Activated CD8-positive, alpha-beta T cell treated with anti-CD3 and anti-CD28 coated beads, Interleukin-2, amount 10 ng/mL, durations not matched to agents 7 days and 5 days (primary cell): ENCODE data around the gene TRDMT1. TPM values are rescaled to one million over a fixed set of nuclear protein-coding genes. Genes with fewer than 3 reads are reported as not detected.

Experiments used
- ATAC-seq: fragments of 150-1000 bp; cut with Tn5 transposase; one replicate; pipeline ENCODE4 v1.10.0; 2021; ENCODE audit warnings: moderate library complexity
- CTCF ChIA-PET: fragments of 350-600 bp; sonication (Branson Sonifier 250); formaldehyde crosslinking; loops from one replicate; lab custom pipeline; 2021; ENCODE audit warnings: antibody characterized with exemption; lab: Charles Lee
- POLR2A ChIA-PET: fragments of 350-600 bp; sonication (Branson Sonifier 250); formaldehyde crosslinking; loops from one replicate; lab custom pipeline; 2021; ENCODE audit warnings: antibody characterized with exemption; lab: Charles Lee
- DNase-seq: peaks from one replicate; pipeline ENCODE4 v3.0.0-alpha.2; 2020
- H3K27ac Mint-ChIP-seq: one replicate; pipeline ENCODE4 v1.8.0; 2021; ENCODE audit warnings: mild to moderate bottlenecking, mixed read lengths
- H3K27me3 Mint-ChIP-seq: one replicate; pipeline ENCODE4 v1.8.0; 2021; ENCODE audit warnings: low read depth, mixed read lengths
- H3K36me3 Mint-ChIP-seq: one replicate; pipeline ENCODE4 v1.8.0; 2021; ENCODE audit warnings: low read depth, mixed read lengths
- H3K4me1 Mint-ChIP-seq: one replicate; pipeline ENCODE4 v1.8.0; 2021; ENCODE audit warnings: low read depth, mixed read lengths
- H3K4me3 Mint-ChIP-seq: one replicate; pipeline ENCODE4 v1.8.0; 2021; ENCODE audit warnings: mild to moderate bottlenecking, mixed read lengths
- H3K9me3 Mint-ChIP-seq: one replicate; pipeline ENCODE4 v1.8.0; 2022; ENCODE audit warnings: mixed read lengths; ENCODE audit not compliant: insufficient read depth
- total RNA-seq, 2 experiments: library from RNA; stranded (reverse); gene quantifications; one replicate each; pipeline ENCODE4 v1.2.3, GENCODE V29; 2021

TRDMT1 gene
- total RNA-seq, 2 experiments from 2014 or later, result 11.6 to 13.6 TPM

DNA sequence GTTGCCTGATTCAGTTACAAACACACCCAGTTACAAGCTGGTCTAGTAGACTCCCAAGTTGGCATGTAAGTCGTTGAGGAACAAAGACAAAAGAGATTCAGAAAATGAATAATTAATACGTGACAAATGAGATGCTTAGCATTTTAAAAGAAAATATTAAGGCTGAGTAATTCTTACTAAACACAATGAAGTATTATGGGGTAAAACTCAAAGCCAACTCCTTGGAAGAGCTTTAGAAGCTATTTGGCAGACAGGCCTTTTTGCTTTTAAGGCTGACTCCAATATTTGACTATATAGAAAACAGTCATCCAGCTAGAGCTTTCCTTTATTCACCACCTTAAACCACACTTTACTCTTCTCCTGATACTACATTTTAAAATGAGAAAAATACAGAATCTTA lies 5.4 kb downstream of the TRDMT1 start:
- H3K27me3 Mint-ChIP-seq, result no peaks in the 10 kb centered on the region
- POLR2A ChIA-PET, result interaction anchor here (2.2 kb wide), 1 partner anchor 35 kb away, joined by 9 read pairs; no protein-coding TSS in a partner anchor

DNA sequence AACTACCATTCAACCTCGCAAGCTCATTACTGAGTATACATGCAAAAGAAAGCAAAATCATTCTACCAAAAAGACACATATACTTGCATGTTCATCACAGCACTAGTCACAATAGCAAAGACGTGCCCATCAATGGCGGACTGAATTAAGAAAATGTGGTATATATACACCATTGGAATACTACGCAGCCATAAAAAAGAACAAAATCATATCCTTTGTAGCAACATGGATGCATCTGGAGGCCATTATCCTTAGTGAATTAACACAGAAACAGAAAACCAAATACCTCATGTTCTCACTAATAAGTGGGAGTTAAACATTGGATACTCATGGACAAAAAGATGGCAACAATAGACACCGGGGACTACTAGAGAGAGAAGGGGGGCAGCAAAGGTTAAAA lies 6.4 kb downstream of the TRDMT1 start:
- Mint-ChIP-seq H3K27ac (no peak overlapping the region), H3K4me1 (peaks cover 12% of the 10 kb centered on the region), H3K4me3 (no peak overlapping the region), H3K9me3 (peaks cover 7% of the 10 kb centered on the region), H3K36me3 (peaks cover 3% of the 10 kb centered on the region), H3K27me3 (no peaks in the 10 kb centered on the region)
- no peak for DNase-seq
- no peak for ATAC-seq
- ChIA-PET POLR2A (no interaction called here), CTCF (no interaction called here)

More for the DNA sequence above, 5.4 kb downstream of the TRDMT1 start:
- Mint-ChIP-seq H3K4me1 (peaks cover 17% of the 10 kb centered on the region), H3K27ac (no peak overlapping the region), H3K36me3 (peaks cover 3% of the 10 kb centered on the region), H3K9me3 (peaks cover 7% of the 10 kb centered on the region), H3K4me3 (no peak overlapping the region)
- ATAC-seq (no peak), DNase-seq (no peak)
- CTCF ChIA-PET, result interaction anchor here (0.9 to 1.9 kb wide), 3 partner anchors 10 to 354 kb away, joined by 3 to 5 read pairs (median 3); no protein-coding TSS in a partner anchor

DNA sequence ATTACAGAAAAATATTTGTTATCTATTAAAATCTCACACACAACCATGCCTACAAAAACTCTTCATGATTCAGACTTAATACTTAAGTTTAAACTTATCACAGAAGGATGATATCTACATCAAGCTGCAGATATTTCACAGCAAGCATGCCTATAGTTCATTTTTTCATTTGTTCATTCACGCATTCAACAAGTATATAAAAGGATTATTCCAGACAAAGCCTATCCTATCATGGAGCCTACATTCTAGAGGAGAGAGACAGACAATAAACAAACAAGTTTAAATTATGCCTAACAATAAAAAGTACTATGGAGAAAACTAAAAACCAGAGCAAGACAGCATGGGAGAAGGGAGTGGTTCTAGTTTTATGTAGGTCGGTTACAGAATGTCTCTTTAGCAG lies 10.9 kb downstream of the TRDMT1 start:
- DNase-seq (no peak), ATAC-seq (no peak)
- H3K27ac Mint-ChIP-seq, result no peak overlapping the region
- POLR2A ChIA-PET, result no interaction called here
- CTCF ChIA-PET, result no interaction called here
- H3K9me3 Mint-ChIP-seq, result peaks cover 7% of the 10 kb centered on the region
- H3K36me3 Mint-ChIP-seq, result peaks cover 4% of the 10 kb centered on the region
- H3K4me3 Mint-ChIP-seq, result no peak overlapping the region
- H3K4me1 Mint-ChIP-seq, result no peaks in the 10 kb centered on the region
- H3K27me3 Mint-ChIP-seq, result no peaks in the 10 kb centered on the region

DNA sequence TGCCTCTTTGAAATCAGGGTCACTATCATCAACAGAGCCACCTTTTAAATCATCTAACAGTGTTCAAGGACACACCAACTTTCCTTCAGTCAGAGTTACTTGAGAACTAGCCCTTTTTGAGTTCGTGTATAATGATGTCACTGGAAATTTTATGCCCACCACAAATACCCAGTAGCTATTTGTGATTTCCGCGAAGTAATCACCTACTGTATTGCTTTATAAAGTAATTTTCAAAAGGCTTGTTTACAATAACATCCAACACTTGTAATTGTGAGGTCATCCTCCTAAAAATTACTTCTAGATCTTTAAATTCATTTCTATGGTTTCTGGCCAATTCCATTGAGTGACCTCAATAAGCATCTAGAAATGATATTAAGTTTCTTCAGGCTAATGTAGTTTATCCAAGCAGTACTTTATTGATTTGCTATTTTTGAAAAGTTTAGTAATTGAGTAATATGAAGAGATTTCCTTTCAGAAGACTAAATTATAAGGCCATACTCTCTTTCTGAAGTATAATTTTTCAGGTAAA lies 12.8 kb downstream of the TRDMT1 start:
- Mint-ChIP-seq H3K36me3 (peaks cover 1% of the 10 kb centered on the region), H3K9me3 (no peaks in the 10 kb centered on the region), H3K27me3 (no peaks in the 10 kb centered on the region), H3K4me3 (no peak overlapping the region), H3K27ac (no peak overlapping the region), H3K4me1 (no peaks in the 10 kb centered on the region)
- ChIA-PET CTCF (no interaction called here), POLR2A (no interaction called here)
- no peak for ATAC-seq
- DNase-seq, result no peak

DNA sequence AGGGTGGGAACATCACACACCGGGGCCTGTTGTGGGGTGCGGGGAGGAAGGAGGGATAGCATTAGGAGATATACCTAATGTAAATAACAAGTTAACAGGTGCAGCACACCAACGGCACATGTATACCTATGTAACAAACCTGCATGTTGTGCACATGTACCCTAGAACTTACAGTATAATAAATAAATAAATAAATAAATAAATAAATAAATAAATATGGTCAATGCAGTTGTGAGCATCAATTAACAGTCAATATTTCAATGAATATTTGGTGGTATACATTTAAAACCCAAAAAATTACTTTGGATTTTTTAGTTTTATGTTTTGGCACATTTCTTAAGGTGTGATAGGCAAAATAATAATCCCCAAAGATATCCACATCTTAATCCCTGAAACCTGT lies 15.6 kb downstream of the TRDMT1 start:
- H3K36me3 Mint-ChIP-seq, result peaks cover 1% of the 10 kb centered on the region
- ChIA-PET POLR2A (no interaction called here), CTCF (no interaction called here)
- ATAC-seq (no peak), DNase-seq (no peak)
- H3K4me1 Mint-ChIP-seq, result no peaks in the 10 kb centered on the region
- no peaks in the 10 kb centered on the region for H3K27me3 Mint-ChIP-seq
- H3K4me3 Mint-ChIP-seq, result no peak overlapping the region
- no peaks in the 10 kb centered on the region for H3K9me3 Mint-ChIP-seq
- H3K27ac Mint-ChIP-seq, result no peak overlapping the region

DNA sequence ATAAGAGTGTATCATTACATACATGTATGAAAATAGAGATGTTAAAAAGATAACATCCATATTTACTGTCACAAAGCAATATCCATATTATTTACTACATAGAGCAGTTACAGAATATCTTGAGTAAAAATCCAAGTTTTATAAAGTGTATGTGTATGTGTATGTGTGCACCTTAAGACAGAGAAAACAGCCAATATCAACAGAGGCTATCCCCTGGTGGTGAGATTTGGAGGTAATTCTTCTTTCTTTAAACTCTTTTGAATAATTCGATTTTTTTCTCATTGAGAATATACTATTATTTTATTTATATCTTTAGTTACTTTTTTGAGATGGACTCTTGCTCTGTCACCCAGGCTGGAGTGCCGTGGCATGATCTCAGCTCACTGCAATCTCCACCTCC lies 18.4 kb downstream of the TRDMT1 start:
- H3K4me3 Mint-ChIP-seq, result no peak overlapping the region
- POLR2A ChIA-PET, result no interaction called here
- no peak overlapping the region for H3K27ac Mint-ChIP-seq
- no peaks in the 10 kb centered on the region for H3K4me1 Mint-ChIP-seq
- no peaks in the 10 kb centered on the region for H3K9me3 Mint-ChIP-seq
- CTCF ChIA-PET, result interaction anchor here (0.8 to 3.2 kb wide), 4 partner anchors 8 to 46 kb away, joined by 3 to 16 read pairs (median 3); partner anchors contain the start of gene TRDMT1
- ATAC-seq (no peak), DNase-seq (no peak)
- H3K36me3 Mint-ChIP-seq, result peaks cover 1% of the 10 kb centered on the region
- H3K27me3 Mint-ChIP-seq, result no peaks in the 10 kb centered on the region

DNA sequence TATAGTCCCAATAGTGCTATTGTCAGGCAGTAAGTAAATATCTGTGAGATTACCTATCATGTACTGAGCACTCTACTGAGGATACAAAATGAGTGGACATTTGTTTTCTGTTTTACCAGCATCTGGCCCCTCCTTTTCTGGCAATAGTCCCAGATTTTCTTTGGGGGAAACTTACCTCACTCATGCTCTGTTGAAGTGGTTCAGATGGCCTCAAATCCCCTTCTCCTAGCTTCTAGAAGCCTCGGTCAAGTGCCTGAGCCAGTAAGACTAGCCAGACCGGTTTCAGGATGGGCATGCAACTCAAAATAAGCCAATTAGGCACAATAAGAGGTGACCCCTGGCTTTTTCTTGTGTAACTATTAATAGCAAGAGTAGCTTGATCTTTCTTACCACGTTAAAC lies 19.7 kb downstream of the TRDMT1 start:
- Mint-ChIP-seq H3K27me3 (no peaks in the 10 kb centered on the region), H3K4me1 (no peaks in the 10 kb centered on the region), H3K36me3 (peaks cover 1% of the 10 kb centered on the region), H3K4me3 (no peak overlapping the region), H3K9me3 (no peaks in the 10 kb centered on the region), H3K27ac (no peak overlapping the region)
- ATAC-seq, result no peak
- CTCF ChIA-PET, result interaction anchor here (0.7 to 3.2 kb wide), 3 partner anchors 12 to 848 kb away, joined by 3 to 16 read pairs (median 3); partner anchors contain the start of gene TRDMT1
- DNase-seq, result no peak
- POLR2A ChIA-PET, result no interaction called here

DNA sequence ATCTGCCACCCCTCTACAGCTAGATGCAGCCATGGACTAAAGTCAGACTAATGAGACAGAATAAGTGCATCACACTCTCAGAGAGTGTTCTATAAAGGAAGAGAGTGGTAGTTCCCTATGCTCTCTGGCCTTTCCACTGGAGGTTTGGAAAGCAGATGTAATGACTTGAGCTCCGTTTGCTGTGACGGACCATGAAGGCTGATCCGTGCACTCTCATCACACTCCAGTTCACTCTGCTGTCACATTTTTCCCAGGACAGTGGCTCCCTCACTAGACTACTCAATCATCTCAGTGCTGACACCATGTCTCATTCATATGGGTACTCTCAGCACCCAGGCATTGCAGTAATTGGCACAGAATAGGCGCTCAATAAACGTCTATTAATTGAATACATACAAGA lies 20.4 kb downstream of the TRDMT1 start:
- ChIA-PET POLR2A (no interaction called here), CTCF (interaction anchor here (3.2 kb wide), 1 partner anchor 20 kb away, joined by 16 read pairs; the partner anchor contains the start of gene TRDMT1)
- peaks cover 1% of the 10 kb centered on the region for H3K36me3 Mint-ChIP-seq
- H3K9me3 Mint-ChIP-seq, result no peaks in the 10 kb centered on the region
- no peak overlapping the region for H3K27ac Mint-ChIP-seq
- ATAC-seq, result no peak
- no peak overlapping the region for H3K4me3 Mint-ChIP-seq
- H3K4me1 Mint-ChIP-seq, result peaks cover 2% of the 10 kb centered on the region
- DNase-seq, result no peak
- H3K27me3 Mint-ChIP-seq, result no peaks in the 10 kb centered on the region

DNA sequence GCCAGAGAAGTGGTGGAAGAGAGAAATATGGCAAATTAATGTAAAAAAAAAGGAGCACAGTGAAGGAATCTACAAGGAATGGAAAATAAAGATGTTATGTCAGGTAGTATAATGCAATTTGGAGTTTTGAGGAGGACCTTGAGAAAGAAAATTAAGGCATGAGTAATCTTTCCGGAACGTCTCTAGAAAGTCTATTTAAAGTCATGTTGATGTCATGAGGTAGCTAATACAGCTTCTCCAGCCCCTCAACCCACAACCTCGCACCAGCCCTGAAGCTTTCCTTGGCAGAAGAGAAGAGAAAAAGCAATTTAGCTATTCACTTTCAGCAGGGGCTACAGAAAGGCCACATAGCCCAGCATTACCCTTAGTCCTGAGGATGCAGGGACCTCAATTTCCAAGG lies 22.5 kb downstream of the TRDMT1 start:
- ChIA-PET POLR2A (no interaction called here), CTCF (interaction anchor here (1.2 kb wide), 1 partner anchor 22 kb away, joined by 3 read pairs; no protein-coding TSS in a partner anchor)
- no peaks in the 10 kb centered on the region for H3K9me3 Mint-ChIP-seq
- DNase-seq, result no peak
- no peak overlapping the region for H3K27ac Mint-ChIP-seq
- H3K4me3 Mint-ChIP-seq, result no peak overlapping the region
- H3K36me3 Mint-ChIP-seq, result no peaks in the 10 kb centered on the region
- no peak for ATAC-seq
- no peaks in the 10 kb centered on the region for H3K27me3 Mint-ChIP-seq
- H3K4me1 Mint-ChIP-seq, result peaks cover 18% of the 10 kb centered on the region

DNA sequence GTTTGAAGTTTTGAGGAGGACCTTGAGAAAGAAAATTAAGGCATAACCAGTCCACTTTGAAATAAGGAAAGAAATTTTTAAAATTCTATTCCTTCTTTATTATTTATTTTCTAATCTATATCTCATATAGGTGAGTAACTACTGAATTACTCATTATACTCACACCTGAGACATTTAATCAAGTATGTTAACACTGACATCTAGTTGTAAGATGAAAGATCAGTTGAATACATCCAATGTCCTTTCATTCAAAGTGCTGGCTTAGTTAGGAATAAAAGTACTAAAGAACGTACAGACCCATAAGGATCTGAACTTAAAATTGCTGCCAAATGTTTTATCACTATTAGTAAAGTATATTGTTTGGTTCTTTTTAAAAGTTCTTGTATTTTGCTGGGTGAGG lies 23.5 kb downstream of the TRDMT1 start:
- Mint-ChIP-seq H3K4me1 (peaks cover 18% of the 10 kb centered on the region), H3K36me3 (peaks cover 3% of the 10 kb centered on the region), H3K9me3 (no peaks in the 10 kb centered on the region), H3K4me3 (no peak overlapping the region), H3K27ac (no peak overlapping the region), H3K27me3 (no peaks in the 10 kb centered on the region)
- POLR2A ChIA-PET, result interaction anchor here (1.1 kb wide), 1 partner anchor 52 kb away, joined by 5 read pairs; no protein-coding TSS in a partner anchor
- ATAC-seq (no peak), DNase-seq (no peak)
- CTCF ChIA-PET, result interaction anchor here (0.7 kb wide), 1 partner anchor 29 kb away, joined by 3 read pairs; no protein-coding TSS in a partner anchor

DNA sequence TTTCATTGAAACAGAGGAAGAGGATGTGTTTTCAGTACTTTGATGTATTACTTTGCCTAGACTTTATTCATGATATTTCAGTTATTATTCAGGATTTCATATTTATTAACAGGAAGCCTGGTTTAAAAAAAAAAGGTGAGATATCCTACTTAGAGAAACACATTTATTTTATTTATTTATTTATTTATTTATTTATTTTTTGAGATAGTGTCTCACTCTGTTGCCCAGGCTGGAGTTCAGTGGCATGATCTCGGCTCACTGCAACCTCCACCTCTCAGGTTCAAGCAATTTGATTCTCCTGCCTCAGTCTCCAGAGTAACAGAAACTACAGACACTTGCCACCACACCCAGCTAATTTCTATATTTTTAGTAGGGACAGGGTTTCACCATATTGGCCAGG lies 24.5 kb downstream of the TRDMT1 start:
- no peak for ATAC-seq
- no peak for DNase-seq
- H3K36me3 Mint-ChIP-seq, result peaks cover 3% of the 10 kb centered on the region
- no peak overlapping the region for H3K4me3 Mint-ChIP-seq
- H3K9me3 Mint-ChIP-seq, result no peaks in the 10 kb centered on the region
- H3K27me3 Mint-ChIP-seq, result no peaks in the 10 kb centered on the region
- POLR2A ChIA-PET, result interaction anchor here (1.1 kb wide), 1 partner anchor 53 kb away, joined by 5 read pairs; no protein-coding TSS in a partner anchor
- CTCF ChIA-PET, result interaction anchor here (2.7 kb wide), 1 partner anchor 10 kb away, joined by 6 read pairs; no protein-coding TSS in a partner anchor
- no peak overlapping the region for H3K27ac Mint-ChIP-seq
- H3K4me1 Mint-ChIP-seq, result peaks cover 18% of the 10 kb centered on the region

DNA sequence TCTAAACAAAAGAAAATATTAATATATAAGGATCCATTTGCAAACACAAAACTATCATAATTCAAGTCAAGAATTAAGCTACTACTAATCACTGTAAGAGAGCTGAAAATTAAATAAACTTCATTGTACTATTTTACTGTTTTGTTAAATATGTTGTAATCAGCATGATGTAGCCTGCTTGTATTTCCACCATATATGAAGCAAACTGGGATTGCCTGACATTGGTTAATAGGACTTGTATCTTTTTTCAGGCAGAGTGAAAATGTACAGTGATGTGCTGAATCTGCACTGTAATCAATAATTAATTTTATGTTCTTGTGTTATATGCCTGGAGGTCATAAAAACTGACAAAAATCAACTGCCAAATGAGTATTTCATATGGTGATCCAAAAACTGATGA lies 25.4 kb downstream of the TRDMT1 start:
- no peak for ATAC-seq
- ChIA-PET POLR2A (interaction anchor here (2.1 kb wide), 1 partner anchor 54 kb away, joined by 9 read pairs; no protein-coding TSS in a partner anchor), CTCF (interaction anchor here (1.2 to 2.7 kb wide), 3 partner anchors 9 to 348 kb away, joined by 3 to 6 read pairs (median 4); no protein-coding TSS in a partner anchor)
- no peak for DNase-seq
- H3K27me3 Mint-ChIP-seq, result no peaks in the 10 kb centered on the region
- H3K27ac Mint-ChIP-seq, result no peak overlapping the region
- peaks cover 6% of the 10 kb centered on the region for H3K36me3 Mint-ChIP-seq
- H3K4me3 Mint-ChIP-seq, result no peak overlapping the region
- no peaks in the 10 kb centered on the region for H3K9me3 Mint-ChIP-seq
- peaks cover 18% of the 10 kb centered on the region for H3K4me1 Mint-ChIP-seq
